Subcutaneous abdominal adipose tissue (tissue), 5 donors: Measurements from ENCODE around the gene MFSD2B.
"Not testable (repeated sequence)": the region's sequence is repeated elsewhere in the genome, so short reads cannot be mapped to it uniquely, and the experiment has no call there.

Experiments used
- H3K27ac ChIP-seq: one replicate; pipeline ENCODE4 v1.7.0; 2013; ENCODE audit warnings: low read depth, mild to moderate bottlenecking, inconsistent platforms, low read length, moderate library complexity
- H3K27me3 ChIP-seq, 5 donors: one replicate each; pipeline ENCODE4 v1.7.0; 2013; ENCODE audit warnings: low read length in 5 of 5, inconsistent platforms in 1 of 5; ENCODE audit not compliant: control insufficient read depth in 5 of 5, insufficient read depth in 4 of 5
- H3K36me3 ChIP-seq, 5 donors: one replicate each; pipeline ENCODE4 v1.7.0; 2013; ENCODE audit warnings: low read length in 5 of 5; ENCODE audit not compliant: control insufficient read depth in 5 of 5, insufficient read depth in 5 of 5
- H3K4me1 ChIP-seq, 5 donors: one replicate each; pipeline ENCODE4 v1.7.0; 2013; ENCODE audit warnings: low read length in 5 of 5, mild to moderate bottlenecking in 3 of 5, moderate library complexity in 1 of 5; ENCODE audit not compliant: control insufficient read depth in 5 of 5, insufficient read depth in 5 of 5
- H3K4me3 ChIP-seq, 5 donors: one replicate each; pipeline ENCODE4 v1.7.0; 2013; ENCODE audit warnings: low read length in 5 of 5, low read depth in 1 of 5
- H3K9ac ChIP-seq, 5 donors: one replicate each; pipeline ENCODE4 v1.7.0; 2013; ENCODE audit warnings: low read length in 5 of 5, mild to moderate bottlenecking in 4 of 5, moderate library complexity in 3 of 5
- H3K9me3 ChIP-seq, 5 donors: one replicate each; pipeline ENCODE4 v1.7.0; 2013; ENCODE audit warnings: low read length in 5 of 5; ENCODE audit not compliant: control insufficient read depth in 5 of 5
- donor health status: healthy.
- donor health status: healthy.
- donor health status: healthy.
- donor health status: healthy.
- donor health status: healthy.

Gene MFSD2B

DNA sequence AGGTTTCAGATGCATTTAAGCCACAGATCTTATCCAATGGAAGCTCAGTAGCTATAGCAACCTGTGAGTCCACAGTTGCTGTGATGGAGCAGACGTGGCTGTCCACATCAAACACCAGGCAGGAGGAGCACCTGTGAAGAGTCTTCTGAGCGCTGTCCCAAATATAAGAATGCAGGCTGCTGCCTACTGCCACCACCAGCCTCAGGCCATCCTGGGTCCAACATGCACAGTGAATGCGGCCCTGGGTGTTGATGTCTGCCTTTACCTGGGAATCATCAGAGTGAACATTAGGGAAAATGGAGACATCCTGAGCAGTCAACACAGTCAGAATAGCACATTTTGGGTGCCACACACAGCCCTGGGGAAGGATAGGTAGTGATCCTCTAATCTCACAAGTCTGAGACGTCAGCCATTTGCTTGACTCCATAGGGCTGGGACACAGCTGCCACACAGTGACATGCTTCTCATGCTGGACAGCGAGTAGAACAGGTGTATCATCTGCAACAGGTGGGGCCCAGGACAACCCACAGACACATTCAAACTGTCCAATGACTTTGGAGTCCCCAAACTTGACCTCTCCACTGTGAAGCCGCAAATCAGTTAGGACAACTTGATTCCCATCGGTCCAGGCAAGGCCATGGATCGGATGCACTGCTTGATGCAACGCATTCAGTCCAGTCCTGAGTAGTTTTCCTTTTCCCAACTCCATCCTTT, 29.1 kb downstream of the MFSD2B start:
- Histone ChIP-seq H3K27me3 (no peaks in the 10 kb centered on the region), H3K4me3 (no peak overlapping the region), H3K9me3 (no peaks in the 10 kb centered on the region)

GRCh38 chr2:24040511-24040910, 30.6 kb downstream of the MFSD2B start:
- Histone ChIP-seq H3K4me1 (no peaks in the 10 kb centered on the region), H3K4me3 (no peak overlapping the region), H3K36me3 (peaks cover 12 to 33% (median 27%) of the 10 kb centered on the region in 5 donors), H3K9ac (no peak overlapping the region), H3K27me3 (no peaks in the 10 kb centered on the region), H3K27ac (no peak overlapping the region), H3K9me3 (no peaks in the 10 kb centered on the region)

More for the DNA sequence above, 29.1 kb downstream of the MFSD2B start:
- Histone ChIP-seq H3K36me3 (peaks cover 12 to 33% (median 27%) of the 10 kb centered on the region in 5 donors), H3K4me1 (no peaks in the 10 kb centered on the region), H3K9ac (no peak overlapping the region), H3K27ac (no peak overlapping the region)

DNA sequence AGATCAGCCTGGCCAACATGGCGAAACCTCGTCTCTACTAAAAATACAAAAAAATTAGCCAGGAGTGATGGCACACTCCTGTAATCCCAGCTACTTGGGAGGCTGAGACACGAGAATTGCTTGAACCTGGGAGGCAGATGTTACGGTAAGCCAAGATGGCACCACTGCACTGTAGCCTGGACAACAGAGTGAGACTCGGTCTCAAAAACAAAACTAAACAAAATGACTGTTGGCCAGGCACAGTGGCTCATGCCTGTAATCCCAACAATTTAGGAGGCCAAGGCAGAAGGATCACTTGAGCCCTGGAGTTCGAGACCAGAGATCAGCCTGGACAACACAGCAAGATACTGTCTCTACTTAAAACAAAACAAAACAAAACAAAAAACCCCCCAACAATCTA, 33.2 kb downstream of the MFSD2B start:
- H3K27me3 ChIP-seq, H3K9ac ChIP-seq, H3K9me3 ChIP-seq, H3K27ac ChIP-seq, H3K4me3 ChIP-seq: not testable (repeated sequence)
- Histone ChIP-seq H3K36me3 (peaks cover 5 to 13% (median 12%) of the 10 kb centered on the region in 5 donors), H3K4me1 (peaks cover 0 to 15% (median 14%) of the 10 kb centered on the region in 5 donors)

GRCh38 chr2:24045511-24046508, 35.9 kb downstream of the MFSD2B start:
- no peaks in the 10 kb centered on the region for H3K36me3 ChIP-seq
- H3K4me3 ChIP-seq: peak overlapping the region in 2 of 5 donors; percentile 78 to 84
- no peak overlapping the region for H3K27ac ChIP-seq
- no peak overlapping the region for H3K9ac ChIP-seq
- peaks cover 0 to 35% (median 31%) of the 10 kb centered on the region in 5 donors for H3K4me1 ChIP-seq
- H3K9me3 ChIP-seq: no peaks in the 10 kb centered on the region
- no peaks in the 10 kb centered on the region for H3K27me3 ChIP-seq

GRCh38 chr2:24046599-24046929, 36.7 kb downstream of the MFSD2B start:
- Histone ChIP-seq H3K9ac (peak overlapping the region; percentile 77 to 85 (median 78)), H3K9me3 (no peaks in the 10 kb centered on the region), H3K4me3 (peak overlapping the region; percentile 78 to 92 (median 87)), H3K27ac (peak overlapping the region; percentile 82), H3K27me3 (no peaks in the 10 kb centered on the region), H3K4me1 (peaks cover 0 to 35% (median 31%) of the 10 kb centered on the region in 5 donors), H3K36me3 (no peaks in the 10 kb centered on the region)

- peak within 1 kb of the TSS; percentile 82 for H3K27ac ChIP-seq
- H3K9me3 ChIP-seq: no peaks in the 10 kb centered on the region
- H3K9ac ChIP-seq: peak within 1 kb of the TSS; percentile 77 to 85 (median 78)
- H3K4me1 ChIP-seq: peaks cover 0 to 35% (median 31%) of the 10 kb centered on the region in 5 donors
- H3K36me3 ChIP-seq: no peaks in the 10 kb centered on the region
- H3K4me3 ChIP-seq: peak within 1 kb of the TSS; percentile 78 to 92 (median 87)
- no peaks in the 10 kb centered on the region for H3K27me3 ChIP-seq
Observed at GRCh38 chr2:24046930-24047702, 37.2 kb downstream of the MFSD2B start, which contains the start of gene WDCP. TSS of gene WDCP (minus strand) at chr2:24047391. CDS start at chr2:24039494, 7,897 bp downstream.

- H3K27ac ChIP-seq: peak overlapping the region; percentile 82
Observed at GRCh38 chr2:24047703-24048033, 37.8 kb downstream of the MFSD2B start.

GRCh38 chr2:24048769-24049484, 39.0 kb downstream of the MFSD2B start:
- Histone ChIP-seq H3K27ac (no peak overlapping the region), H3K27me3 (no peaks in the 10 kb centered on the region), H3K4me3 (peak overlapping the region; percentile 55 to 76 (median 70)), H3K9ac (peak overlapping the region in 2 of 5 donors; percentile 41 to 76), H3K36me3 (no peaks in the 10 kb centered on the region), H3K4me1 (peaks cover 0 to 35% (median 31%) of the 10 kb centered on the region in 5 donors), H3K9me3 (no peaks in the 10 kb centered on the region)

More at GRCh38 chr2:24047703-24048033, 37.8 kb downstream of the MFSD2B start:
- Histone ChIP-seq H3K27me3 (no peaks in the 10 kb centered on the region), H3K9me3 (no peaks in the 10 kb centered on the region), H3K36me3 (no peaks in the 10 kb centered on the region), H3K4me1 (peaks cover 0 to 35% (median 31%) of the 10 kb centered on the region in 5 donors), H3K9ac (no peak overlapping the region), H3K4me3 (peak overlapping the region; percentile 24 to 92 (median 84))

GRCh38 chr2:24049485-24050021, 39.7 kb downstream of the MFSD2B start, which contains the start of gene FKBP1B:
TSS of gene FKBP1B (plus strand) at chr2:24049741. CDS start at chr2:24049850, 109 bp downstream.
- no peaks in the 10 kb centered on the region for H3K36me3 ChIP-seq
- no peaks in the 10 kb centered on the region for H3K9me3 ChIP-seq
- no peaks in the 10 kb centered on the region for H3K27me3 ChIP-seq
- peaks cover 0 to 35% (median 31%) of the 10 kb centered on the region in 5 donors for H3K4me1 ChIP-seq
- peak within 1 kb of the TSS in 4 of 5 donors; percentile 13 to 76 (median 72) for H3K9ac ChIP-seq
- no peak within 1 kb of the TSS for H3K27ac ChIP-seq
- H3K4me3 ChIP-seq: peak within 1 kb of the TSS; percentile 58 to 76 (median 70)
